Gastrocnemius medialis (tissue), 4 donors: ENCODE measurements around the gene TCOF1. TPM values are rescaled to one million over a fixed set of nuclear protein-coding genes. Genes with fewer than 3 reads are reported as not detected.
"Not testable (repeated sequence)": the region's sequence is repeated elsewhere in the genome, so short reads cannot be mapped to it uniquely, and the experiment has no call there.

Experiments
- ATAC-seq, 2 donors: fragments of 150-250 bp; one replicate each; pipeline ENCODE4 v1.9.1; 2016
- DNase-seq, 2 donors: peaks; one replicate each; pipeline ENCODE4 v3.0.0-alpha.2; 2019
- H3K27ac ChIP-seq, 4 donors: fragments of 200-600 bp; sonication (generic); 1 replicate in 1 of 4; 2 replicates in 3 of 4; pipeline ENCODE4 v1.5.1; 2016 to 2018; ENCODE audit warnings: mild to moderate bottlenecking in 2 of 4, moderate library complexity in 1 of 4
- H3K27me3 ChIP-seq, 3 donors: fragments of 200-600 bp; sonication (generic) in 2 of 3; 1 replicate in 1 of 3; 2 replicates in 2 of 3; pipeline versions ENCODE4 v1.5.1 to v1.6.0; 2016 to 2019; ENCODE audit warnings: mild to moderate bottlenecking in 1 of 3, moderate library complexity in 1 of 3
- H3K36me3 ChIP-seq, 2 donors: fragments of 200-600 bp; sonication (generic) in 1 of 2; one replicate each; pipeline ENCODE4 v1.5.1; 2017 to 2018
- H3K4me1 ChIP-seq, 2 donors: fragments of 200-600 bp; sonication (generic) in 1 of 2; one replicate each; pipeline ENCODE4 v1.5.1; 2016 to 2017; ENCODE audit warnings: mild to moderate bottlenecking in 2 of 2
- H3K4me3 ChIP-seq, 4 donors: fragments of 200-600 bp; sonication (generic) in 3 of 4; 1 replicate in 1 of 4; 2 replicates in 3 of 4; pipeline ENCODE4 v1.5.1; 2016 to 2019; ENCODE audit warnings: mild to moderate bottlenecking in 2 of 4
- H3K9me3 ChIP-seq, 3 donors: fragments of 200-600 bp; sonication (generic) in 2 of 3; 1 replicate in 1 of 3; 2 replicates in 2 of 3; pipeline ENCODE4 v1.5.1; 2016 to 2019
- CTCF ChIP-seq, 5 experiments: fragments of 450-650 bp in 3 of 5; fragments of 200-600 bp in 2 of 5; sonication (generic) in 2 of 5; IDR thresholded peaks in 4 of 5; conservative IDR thresholded peaks in 1 of 5; 1 replicate in 4 of 5; 2 replicates in 1 of 5; pipeline ENCODE4 v1.5.1; 2016 to 2019; ENCODE audit warnings: antibody characterized with exemption in 5 of 5, mild to moderate bottlenecking in 3 of 5, moderate library complexity in 3 of 5
- POLR2A ChIP-seq, 2 donors: fragments of 450-650 bp; IDR thresholded peaks; one replicate each; pipeline ENCODE4 v1.6.1; 2017; ENCODE audit warnings: antibody characterized with exemption in 2 of 2, mild to moderate bottlenecking in 2 of 2, moderate library complexity in 2 of 2
- in situ Hi-C, 4 donors: fragments of 200-750 bp; cut with MboI; loops; one replicate each; pipeline versions ENCODE4 v1.15.0 to v1.8.0; 2017; ENCODE audit warnings: low sequenced_read_pairs in 4 of 4
- intact Hi-C: fragments of 100-400 bp; cut with DNase I; formaldehyde crosslinking; loops from one replicate; pipeline ENCODE4 v1.15.1; 2023; ENCODE audit warnings: low total_unique reads
- total RNA-seq, 4 donors: library from RNA; depleted of rRNA; stranded (reverse); fragments of >200 nt; gene quantifications; one replicate each; pipeline versions ENCODE4 v1.1.0 to v1.2.3, GENCODE V29; 2016

The TCOF1 gene
- total RNA-seq, 4 donors from 2014 or later = 22.1 to 31.7 (median 27.1) TPM

GRCh38 chr5:150419630-150420270 is 62.3 kb downstream of the TCOF1 start:
- H3K4me1 ChIP-seq = no peaks in the 10 kb centered on the region
- ATAC-seq = no peak
- H3K9me3 ChIP-seq = no peaks in the 10 kb centered on the region
- TF ChIP-seq CTCF (IDR thresholded peaks at IDR 0.05 in 4 of 5, conservative IDR thresholded peaks at IDR 0.05 in 1 of 5) (no peak), POLR2A (IDR thresholded peaks at IDR 0.05) (no peak)
- H3K27me3 ChIP-seq = no peaks in the 10 kb centered on the region
- no peaks in the 10 kb centered on the region for H3K36me3 ChIP-seq
- H3K27ac ChIP-seq = no peak overlapping the region
- no peak overlapping the region for H3K4me3 ChIP-seq
- no peak for DNase-seq
- intact Hi-C loops (no loop called here), in situ Hi-C loops (no loop called here)

GRCh38 chr5:150422075-150422474 is 64.6 kb downstream of the TCOF1 start:
- Histone ChIP-seq H3K4me1 (no peaks in the 10 kb centered on the region), H3K27ac (no peak overlapping the region), H3K27me3 (no peaks in the 10 kb centered on the region), H3K9me3 (no peaks in the 10 kb centered on the region), H3K36me3 (no peaks in the 10 kb centered on the region), H3K4me3 (no peak overlapping the region)
- intact Hi-C loops = no loop called here
- TF ChIP-seq POLR2A (IDR thresholded peaks at IDR 0.05) = no peak
- TF ChIP-seq CTCF (IDR thresholded peaks at IDR 0.05 in 4 of 5, conservative IDR thresholded peaks at IDR 0.05 in 1 of 5) = no peak
- in situ Hi-C loops = no loop called here
- DNase-seq (no peak), ATAC-seq (no peak)

GRCh38 chr5:150422758-150423157 is 65.3 kb downstream of the TCOF1 start:
- TF ChIP-seq CTCF (IDR thresholded peaks at IDR 0.05 in 4 of 5, conservative IDR thresholded peaks at IDR 0.05 in 1 of 5) = no peak
- no peak for TF ChIP-seq POLR2A (IDR thresholded peaks at IDR 0.05)
- intact Hi-C loops = no loop called here

GRCh38 chr5:150426165-150426564 is 68.7 kb downstream of the TCOF1 start:
- H3K4me1 ChIP-seq = peaks cover 0 to 12% of the 10 kb centered on the region in 2 donors
- ATAC-seq, DNase-seq, in situ Hi-C loops, H3K36me3 ChIP-seq, H3K27ac ChIP-seq, H3K27me3 ChIP-seq, H3K9me3 ChIP-seq, H3K4me3 ChIP-seq, intact Hi-C loops: not testable (repeated sequence)

More at GRCh38 chr5:150422758-150423157, 65.3 kb downstream of the TCOF1 start:
- peaks cover 0 to 2% of the 10 kb centered on the region in 2 donors for H3K4me1 ChIP-seq
- ATAC-seq = no peak
- H3K27ac ChIP-seq = no peak overlapping the region
- no peaks in the 10 kb centered on the region for H3K36me3 ChIP-seq
- in situ Hi-C loops = no loop called here
- no peaks in the 10 kb centered on the region for H3K27me3 ChIP-seq
- no peaks in the 10 kb centered on the region for H3K9me3 ChIP-seq
- DNase-seq = no peak
- H3K4me3 ChIP-seq = no peak overlapping the region

GRCh38 chr5:150428106-150428876 is 70.8 kb downstream of the TCOF1 start:
- in situ Hi-C loops = no loop called here
- no peak overlapping the region for H3K4me3 ChIP-seq
- H3K27ac ChIP-seq = peak overlapping the region in 3 of 4 donors; percentile 44 to 58 (median 56)
- DNase-seq = no peak
- H3K36me3 ChIP-seq = no peaks in the 10 kb centered on the region
- H3K4me1 ChIP-seq = peaks cover 0 to 12% of the 10 kb centered on the region in 2 donors
- ATAC-seq = peak; percentile 46 to 56
- intact Hi-C loops = no loop called here
- H3K9me3 ChIP-seq = no peaks in the 10 kb centered on the region
- no peaks in the 10 kb centered on the region for H3K27me3 ChIP-seq
- TF ChIP-seq CTCF (IDR thresholded peaks at IDR 0.05 in 4 of 5, conservative IDR thresholded peaks at IDR 0.05 in 1 of 5) (no peak), POLR2A (IDR thresholded peaks at IDR 0.05) (no peak)
